Hematopoietic multipotent progenitor cell treated with erythropoietin and hydrocortisone succinate and interleukin-3 and kit ligand, for 4 days (in vitro differentiated cells): Measurements from ENCODE around the gene ADCY7.
"Not testable (repeated sequence)": the region's sequence is repeated elsewhere in the genome, so short reads cannot be mapped to it uniquely, and the experiment has no call there.

Source experiments
- DNase-seq: peaks from one replicate; pipeline ENCODE4 v3.0.0-alpha.2; 2015

Gene ADCY7

GRCh38 chr16:50343566-50343965 lies 77.2 kb downstream of the ADCY7 start:
- not testable (repeated sequence) for DNase-seq

GRCh38 chr16:50345210-50345609 lies 78.9 kb downstream of the ADCY7 start:
- not testable (repeated sequence) for DNase-seq

GRCh38 chr16:50351116-50351515 lies 84.8 kb downstream of the ADCY7 start:
- DNase-seq, result no peak

GRCh38 chr16:50351952-50352351 lies 85.6 kb downstream of the ADCY7 start:
- DNase-seq, result no peak

- DNase-seq, result no peak
Measured at GRCh38 chr16:50354082-50354481, 87.7 kb downstream of the ADCY7 start.

GRCh38 chr16:50354629-50355456 lies 88.5 kb downstream of the ADCY7 start:
- peak; percentile 67 for DNase-seq

- no peak for DNase-seq
Measured at GRCh38 chr16:50359626-50360025, 93.3 kb downstream of the ADCY7 start.

GRCh38 chr16:50360033-50360778 lies 93.9 kb downstream of the ADCY7 start:
- DNase-seq, result no peak

GRCh38 chr16:50360779-50361178 lies 94.4 kb downstream of the ADCY7 start:
- peak; percentile 36 for DNase-seq

GRCh38 chr16:50363656-50364055 lies 97.3 kb downstream of the ADCY7 start:
- DNase-seq, result no peak

GRCh38 chr16:50365791-50366575 lies 99.6 kb downstream of the ADCY7 start:
- peak; percentile 10 for DNase-seq
